ENCODE measurements around the gene NPAS2. TPM values are rescaled to one million over a fixed set of nuclear protein-coding genes. Genes with fewer than 3 reads are reported as not detected.
A peak's percentile ranks its signal among the peaks of the same experiment; 100 is the strongest.

The NPAS2 gene
- total RNA-seq, 1 donor from 2014 or later: 38.0 TPM

DNA sequence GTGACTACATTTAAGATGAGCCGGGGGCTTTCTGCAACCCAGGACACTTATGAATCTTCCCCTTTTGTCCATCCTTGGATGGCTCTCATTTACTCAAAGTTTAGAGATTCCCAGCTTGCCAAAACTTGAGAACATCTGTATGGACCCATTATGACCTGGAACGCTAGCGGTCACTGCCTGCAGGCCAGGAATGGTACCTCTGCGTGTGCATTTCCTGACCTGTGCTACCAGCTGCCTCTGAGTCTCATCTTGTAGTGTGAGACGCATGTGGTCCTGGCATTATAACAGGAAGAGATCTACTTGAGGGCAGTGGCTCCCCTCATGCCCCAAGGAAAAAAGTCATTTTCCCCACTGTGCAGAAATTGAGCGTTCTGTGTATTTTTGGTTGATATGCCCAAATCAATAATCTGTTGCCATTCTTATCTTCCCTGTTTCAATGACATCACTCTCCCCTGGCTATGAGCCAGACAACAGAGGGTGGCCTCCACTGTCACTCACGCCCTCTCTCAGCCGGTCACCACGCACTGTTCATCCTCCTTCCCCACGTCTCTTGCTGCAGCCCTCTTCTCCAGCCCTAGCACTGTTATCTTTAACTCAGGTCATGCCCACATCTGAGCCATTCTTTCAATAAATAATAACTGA lies 28.5 kb upstream of the NPAS2 start:
- ATAC-seq (ENCODE audit: poor library complexity): no peak
- intact Hi-C loops (cut with DNase I): no loop called here
- DNase-seq: no peak

DNA sequence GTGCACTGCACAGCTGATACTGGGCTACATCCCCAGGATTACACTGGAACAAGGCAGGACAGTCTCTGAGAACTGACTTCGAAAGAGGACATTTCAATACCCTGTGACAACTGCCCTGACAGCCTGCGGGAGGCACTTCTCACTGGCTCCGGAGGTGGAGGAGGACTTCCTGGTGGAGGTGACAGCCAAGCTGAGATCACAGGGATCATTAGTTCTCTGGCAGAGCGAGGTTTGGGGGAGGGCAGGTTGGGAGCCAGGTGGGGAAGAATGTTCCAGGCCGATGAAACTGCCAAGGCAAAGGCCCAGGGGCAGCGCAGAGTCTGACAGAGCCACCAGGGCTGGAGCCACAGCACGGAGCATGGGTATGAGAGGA lies 28.0 kb upstream of the NPAS2 start:
- intact Hi-C loops (cut with DNase I): no loop called here
- no peak for ATAC-seq (ENCODE audit: poor library complexity)
- no peak for DNase-seq

DNA sequence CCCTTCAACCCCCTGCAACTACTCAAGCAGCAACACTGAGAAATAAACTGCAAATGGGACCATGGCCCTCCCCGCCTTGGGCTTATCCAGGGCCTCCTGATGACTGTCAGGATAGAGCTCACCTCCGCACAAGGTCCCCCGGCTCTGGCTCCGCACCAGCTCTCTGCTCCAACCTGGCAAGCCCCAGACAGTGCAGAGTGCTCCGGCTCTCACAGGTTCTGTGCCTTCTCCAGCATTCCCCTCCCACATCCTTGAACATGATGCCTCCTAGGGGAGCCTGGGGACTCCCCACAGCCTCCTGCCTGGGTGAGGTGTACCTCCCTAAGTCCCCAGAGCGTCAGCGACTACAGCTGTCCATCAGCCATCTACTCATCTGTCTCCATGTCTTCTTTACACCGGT lies 26.7 kb upstream of the NPAS2 start:
- DNase-seq (no peak), ATAC-seq (ENCODE audit: poor library complexity) (no peak)
- intact Hi-C loops (cut with DNase I): no loop called here

DNA sequence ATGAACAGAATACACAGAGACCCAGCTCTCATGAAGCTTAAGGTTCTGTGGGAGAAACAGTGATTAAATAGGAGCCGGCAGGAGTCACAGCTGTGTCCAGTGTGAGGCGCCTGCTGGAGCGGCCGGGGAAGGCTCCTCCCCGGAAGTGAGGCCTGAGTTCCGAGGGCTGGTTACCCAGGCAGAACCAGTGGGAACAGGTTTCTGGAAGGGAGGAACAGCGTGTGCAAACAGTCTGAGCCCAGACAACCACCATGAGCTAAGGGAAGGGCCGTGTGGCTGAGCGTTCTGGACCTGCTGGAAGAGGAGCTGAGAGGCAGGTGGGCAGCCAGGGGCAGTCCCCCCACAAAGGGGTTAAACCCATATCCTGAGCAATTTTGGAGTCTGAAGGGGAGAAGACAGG lies 26.0 kb upstream of the NPAS2 start:
- intact Hi-C loops (cut with DNase I): no loop called here
- DNase-seq (no peak), ATAC-seq (ENCODE audit: poor library complexity) (no peak)

DNA sequence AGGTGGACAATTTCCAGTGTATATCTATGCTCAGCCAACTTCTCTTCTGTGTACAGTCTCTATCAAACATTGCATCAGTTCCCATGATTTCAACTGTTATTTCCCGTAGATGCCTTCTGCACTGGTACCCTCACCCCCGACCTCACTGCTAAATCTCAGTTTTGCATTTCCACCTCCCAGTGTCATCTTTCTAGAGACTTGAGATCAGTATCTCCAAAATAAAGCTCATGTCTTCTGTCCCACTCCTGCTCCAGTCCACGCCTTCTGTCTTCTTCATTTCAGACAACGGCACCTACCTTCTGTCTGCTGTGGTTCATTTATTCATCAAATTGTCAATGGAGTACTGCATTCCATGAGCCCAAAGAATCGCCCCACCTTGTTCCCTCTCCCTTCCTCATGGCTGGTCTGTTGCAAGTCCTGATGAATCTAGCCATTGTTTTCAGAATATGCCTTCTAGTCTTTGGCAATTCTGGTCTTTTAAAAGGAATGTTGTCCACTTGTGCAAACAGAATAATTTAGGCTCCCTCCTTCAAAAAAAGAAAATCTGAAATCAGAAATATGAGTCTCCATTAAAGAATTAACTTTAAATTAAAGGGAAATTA lies 23.3 kb upstream of the NPAS2 start:
- DNase-seq (no peak), ATAC-seq (ENCODE audit: poor library complexity) (no peak)
- intact Hi-C loops (cut with DNase I): no loop called here

DNA sequence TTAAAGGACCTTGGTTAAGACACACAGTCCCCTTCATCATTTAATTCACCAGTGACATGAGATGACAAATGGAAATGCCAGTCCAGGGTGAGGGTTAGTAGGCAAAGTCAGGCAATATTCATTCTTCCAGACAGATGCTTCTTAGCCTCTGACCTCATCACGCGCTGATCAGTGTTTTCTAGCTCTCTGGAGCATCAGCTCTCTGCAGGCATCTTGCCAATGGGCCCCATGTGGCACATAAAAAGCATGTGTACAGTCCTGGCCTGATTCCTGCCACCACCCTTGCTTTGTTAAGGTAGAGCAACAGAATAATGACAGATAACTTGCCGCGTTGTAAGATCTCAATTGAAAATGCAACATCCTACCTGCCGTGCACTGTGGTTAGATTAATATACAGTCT lies 20.3 kb upstream of the NPAS2 start:
- ATAC-seq (ENCODE audit: poor library complexity): no peak
- intact Hi-C loops (cut with DNase I): no loop called here

DNA sequence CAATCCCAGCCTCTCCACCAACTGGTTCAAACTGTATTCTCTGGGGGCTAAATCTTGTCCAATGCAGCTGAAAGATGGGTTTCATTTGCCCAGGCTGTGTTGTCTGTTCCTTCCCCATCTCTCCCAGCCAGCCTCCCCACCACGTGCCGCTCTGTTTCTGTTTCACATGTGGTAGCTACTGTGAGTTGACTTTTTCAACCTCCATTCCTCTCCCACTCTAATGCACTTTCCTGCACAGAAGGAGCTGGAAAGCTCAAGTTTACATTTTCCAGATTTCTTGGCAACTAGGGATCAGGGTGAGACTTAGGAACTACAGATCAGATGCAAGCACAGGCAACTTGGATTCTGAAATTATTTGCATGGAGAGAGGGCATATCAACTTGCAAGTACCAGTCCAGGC lies 19.0 kb upstream of the NPAS2 start:
- intact Hi-C loops (cut with DNase I): no loop called here
- no peak for ATAC-seq (ENCODE audit: poor library complexity)
- DNase-seq: no peak

More for the DNA sequence above, 20.3 kb upstream of the NPAS2 start:
- DNase-seq: no peak

DNA sequence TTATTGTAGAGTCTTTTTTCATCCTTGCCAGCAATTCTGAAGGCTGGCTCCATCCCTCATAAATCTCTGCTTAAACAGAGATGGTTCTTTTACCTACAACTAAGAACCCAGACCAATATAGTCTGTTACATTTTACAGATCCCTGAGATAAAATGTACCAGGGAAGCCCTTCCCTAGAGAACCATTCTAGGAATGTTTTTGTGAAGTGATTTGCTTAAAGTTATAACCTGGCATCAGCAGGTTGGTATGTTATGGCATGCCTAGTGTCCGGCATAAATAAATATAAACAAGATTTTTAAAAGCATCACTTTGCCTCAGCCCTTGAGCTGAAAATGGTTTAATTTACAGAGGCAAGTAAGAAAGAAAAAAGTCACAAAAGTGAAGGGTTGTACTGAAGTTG lies 18.5 kb upstream of the NPAS2 start:
- DNase-seq: no peak
- ATAC-seq (ENCODE audit: poor library complexity): no peak
- intact Hi-C loops (cut with DNase I): no loop called here

DNA sequence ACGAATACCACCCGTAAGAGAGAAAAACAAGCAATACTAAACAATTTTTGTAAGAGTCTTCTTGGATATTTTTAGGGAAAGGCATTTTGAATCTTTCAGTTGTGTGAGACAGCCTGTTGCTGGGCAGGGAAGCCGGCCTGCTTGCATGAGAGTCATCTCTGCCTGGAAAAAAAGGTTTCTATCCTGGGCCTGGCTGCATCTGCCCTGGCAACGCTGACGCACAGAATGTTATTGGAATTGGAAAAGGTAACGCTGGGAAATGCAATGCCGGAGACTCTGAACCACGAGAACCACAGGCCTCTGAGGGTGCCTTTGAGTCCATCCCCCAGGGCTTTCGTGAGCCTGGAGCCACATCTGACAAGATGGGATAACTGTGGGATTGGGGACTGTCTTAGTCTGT lies 17.9 kb upstream of the NPAS2 start:
- DNase-seq (no peak), ATAC-seq (ENCODE audit: poor library complexity) (no peak)
- intact Hi-C loops (cut with DNase I): no loop called here

DNA sequence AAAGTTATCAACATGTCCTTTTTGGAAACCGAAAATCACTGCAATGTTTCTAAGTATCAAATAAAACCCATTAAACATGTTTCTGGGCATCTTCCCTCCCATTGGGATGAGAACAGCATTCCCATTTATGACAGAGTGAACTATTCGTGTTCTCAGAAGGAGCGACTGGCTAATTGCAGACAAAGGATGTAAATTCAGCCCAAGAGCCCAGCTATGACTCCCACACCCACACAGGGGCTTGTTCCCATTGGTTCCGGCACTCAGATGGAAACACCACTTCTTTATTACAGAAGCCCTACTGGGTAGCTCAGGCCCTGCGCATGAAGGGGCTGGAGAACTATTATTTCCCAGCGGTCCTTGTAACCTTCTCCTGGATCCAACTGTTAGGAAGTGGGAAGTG lies 16.6 kb upstream of the NPAS2 start:
- ATAC-seq (ENCODE audit: poor library complexity) (no peak), DNase-seq (no peak)
- intact Hi-C loops (cut with DNase I): no loop called here

DNA sequence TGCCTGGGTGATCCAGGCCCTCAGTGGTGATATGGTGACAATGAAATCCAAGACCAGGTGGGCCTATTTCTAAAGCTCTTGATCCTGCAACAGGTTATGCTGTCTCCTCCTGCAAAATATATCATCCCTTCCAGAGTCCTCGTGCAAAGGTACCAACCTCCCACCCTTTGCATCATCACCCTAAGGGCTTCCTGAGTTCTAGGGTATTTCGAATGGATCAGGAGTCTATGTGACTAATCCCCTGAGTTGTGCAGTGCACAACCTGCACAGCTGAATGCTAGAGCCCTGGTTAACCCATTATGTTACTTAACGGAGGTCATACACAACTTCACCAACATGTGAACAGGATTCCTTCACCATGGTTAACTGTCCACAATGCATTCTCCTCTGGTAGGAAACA lies 13.4 kb upstream of the NPAS2 start:
- intact Hi-C loops (cut with DNase I): no loop called here
- no peak for ATAC-seq (ENCODE audit: poor library complexity)

DNA sequence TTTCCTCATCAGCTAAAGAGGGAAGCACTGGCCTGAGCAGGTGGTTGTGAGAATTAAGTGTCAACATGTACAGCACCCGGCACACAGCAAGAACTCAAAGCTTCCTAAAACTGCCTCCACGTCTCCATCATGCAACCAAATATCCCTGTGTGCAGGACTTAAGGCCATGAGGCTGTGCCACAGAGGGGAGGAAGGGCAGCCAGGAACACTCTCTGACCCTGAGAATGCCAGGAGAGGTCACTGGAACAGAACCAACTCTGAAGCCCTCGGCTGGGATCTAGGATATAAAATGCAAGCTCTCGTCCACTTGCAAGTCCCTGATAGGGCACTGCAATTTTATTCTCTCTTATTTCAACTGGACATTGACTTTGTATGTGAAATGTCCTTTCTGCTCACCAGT lies 12.2 kb upstream of the NPAS2 start:
- no peak for DNase-seq
- intact Hi-C loops (cut with DNase I): no loop called here
- peak; percentile 60 for ATAC-seq (ENCODE audit: poor library complexity)

More for the DNA sequence above, 13.4 kb upstream of the NPAS2 start:
- no peak for DNase-seq

DNA sequence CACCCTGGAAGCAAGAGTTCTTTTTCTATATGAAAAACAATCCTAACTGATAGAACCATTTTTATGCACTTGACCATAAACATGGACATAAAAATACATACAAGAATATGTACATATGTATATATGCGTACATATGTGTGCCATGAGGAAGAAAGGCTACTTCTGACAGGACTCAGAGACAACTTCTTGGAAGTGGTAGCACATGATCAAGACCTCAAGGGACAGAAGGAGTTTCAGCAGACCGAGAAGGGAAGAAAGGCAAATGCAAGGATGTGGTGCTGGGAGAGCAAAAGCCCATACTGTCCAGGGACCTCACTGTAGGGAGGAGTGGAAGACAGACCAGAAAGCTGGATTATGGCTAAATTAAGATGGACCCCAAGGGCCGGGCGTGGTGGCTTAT lies 11.4 kb upstream of the NPAS2 start:
- ATAC-seq (ENCODE audit: poor library complexity) (no peak), DNase-seq (no peak)
- intact Hi-C loops (cut with DNase I): no loop called here

DNA sequence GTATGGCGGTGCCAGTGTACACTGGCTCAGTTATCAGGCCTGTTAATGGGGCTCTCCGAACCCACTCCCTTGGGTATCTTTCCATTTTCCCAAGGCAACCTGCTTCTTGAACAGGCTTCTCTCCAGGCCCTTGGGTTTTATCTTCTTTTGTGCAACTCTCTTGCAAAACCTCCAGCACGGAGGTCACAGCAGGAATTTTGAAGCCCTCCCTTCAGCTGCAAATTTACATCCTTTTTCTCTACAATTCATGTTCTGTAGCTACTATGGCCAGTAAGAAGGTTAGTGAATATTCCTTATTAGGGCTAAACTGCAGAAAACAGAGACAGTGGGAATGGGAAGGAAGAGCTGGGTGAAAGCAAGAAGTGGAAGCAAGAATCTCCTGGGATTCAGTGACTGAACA lies 10.4 kb upstream of the NPAS2 start:
- DNase-seq (no peak), ATAC-seq (ENCODE audit: poor library complexity) (no peak)
- intact Hi-C loops (cut with DNase I): no loop called here

DNA sequence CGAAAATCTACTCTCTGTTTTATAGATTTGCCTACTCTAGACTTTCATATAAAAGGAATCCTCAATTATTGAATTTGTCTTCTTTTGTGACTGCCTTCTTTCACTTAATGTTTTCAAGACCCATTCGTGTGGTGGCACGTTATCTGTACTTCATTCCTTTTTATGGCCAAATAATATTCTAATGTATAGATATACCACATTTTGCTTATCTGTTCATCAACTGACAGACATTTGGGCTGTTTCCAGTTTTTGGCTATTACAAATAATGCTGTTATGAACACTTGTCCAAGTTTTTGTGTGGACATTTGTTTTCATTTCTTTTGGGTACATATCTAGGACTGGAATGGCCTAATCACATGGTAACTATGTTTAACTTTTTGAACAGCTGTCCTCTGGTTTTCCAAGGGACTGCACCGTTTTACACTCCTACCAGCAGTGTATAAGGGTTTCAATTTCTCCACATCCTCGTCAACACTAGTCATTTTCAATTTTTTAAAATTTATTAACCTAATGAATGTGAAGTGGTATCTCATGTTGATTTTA lies 9.3 kb upstream of the NPAS2 start:
- no peak for ATAC-seq (ENCODE audit: poor library complexity)
- no peak for DNase-seq
- intact Hi-C loops (cut with DNase I): no loop called here

DNA sequence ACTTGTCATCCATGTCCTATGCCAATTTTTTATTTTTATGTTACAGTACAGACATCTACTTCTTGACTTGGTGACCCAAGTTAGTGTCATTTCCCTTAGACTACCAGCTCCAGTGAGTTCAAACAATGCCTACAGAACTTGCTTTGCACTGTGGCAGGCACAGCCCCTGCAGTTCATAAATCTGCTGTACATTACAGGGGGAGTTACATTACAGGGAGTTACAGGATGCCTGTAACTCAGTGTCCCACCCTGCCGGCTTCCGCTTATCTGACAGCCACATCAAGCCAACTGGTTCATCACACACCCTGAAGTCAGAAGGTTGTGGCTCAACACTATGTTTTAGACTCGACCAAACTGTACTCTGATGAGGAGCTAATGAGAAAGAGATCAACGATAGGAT lies 7.8 kb upstream of the NPAS2 start:
- ATAC-seq (ENCODE audit: poor library complexity): no peak
- intact Hi-C loops (cut with DNase I): no loop called here
- no peak for DNase-seq

DNA sequence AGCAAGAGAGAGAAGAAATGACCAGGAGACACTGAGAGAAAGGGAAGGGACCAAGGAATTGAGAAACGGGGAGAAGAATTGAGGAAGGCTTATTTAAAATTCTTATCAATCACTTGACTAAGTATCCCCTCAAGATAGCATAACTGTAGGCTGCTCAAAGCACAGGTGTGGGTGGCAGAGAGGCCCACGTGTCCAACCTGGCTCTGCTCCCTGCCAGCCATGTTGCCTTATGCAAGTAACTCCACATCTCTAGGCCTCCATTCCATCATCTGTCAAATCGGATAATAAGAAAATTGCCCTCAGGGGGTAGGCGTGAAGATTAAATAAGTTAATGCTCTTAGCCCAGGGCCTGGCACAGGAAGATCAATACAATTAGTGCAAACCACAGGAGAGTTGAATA lies 7.4 kb upstream of the NPAS2 start:
- ATAC-seq (ENCODE audit: poor library complexity): no peak
- no peak for DNase-seq
- intact Hi-C loops (cut with DNase I): no loop called here

DNA sequence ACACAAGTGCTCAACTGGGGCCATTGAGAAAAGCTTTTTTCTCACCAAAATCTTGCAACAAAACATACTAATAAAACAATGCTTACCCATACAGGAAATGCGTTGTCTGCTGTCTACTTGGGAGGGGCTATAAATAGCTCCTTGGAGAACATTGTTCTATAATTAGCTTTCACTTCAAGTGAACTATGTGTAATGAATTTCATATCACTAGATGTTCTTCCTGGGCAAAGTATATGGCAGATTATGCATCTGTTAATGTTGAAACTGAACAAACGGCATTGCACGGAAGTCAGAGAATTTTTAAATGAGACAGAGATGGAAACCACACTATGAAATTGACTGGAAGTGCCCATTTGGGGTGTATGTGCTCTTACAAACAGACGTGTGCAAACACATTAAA lies 6.4 kb upstream of the NPAS2 start:
- ATAC-seq (ENCODE audit: poor library complexity): peak; percentile 83
- intact Hi-C loops (cut with DNase I): no loop called here
- DNase-seq: no peak

DNA sequence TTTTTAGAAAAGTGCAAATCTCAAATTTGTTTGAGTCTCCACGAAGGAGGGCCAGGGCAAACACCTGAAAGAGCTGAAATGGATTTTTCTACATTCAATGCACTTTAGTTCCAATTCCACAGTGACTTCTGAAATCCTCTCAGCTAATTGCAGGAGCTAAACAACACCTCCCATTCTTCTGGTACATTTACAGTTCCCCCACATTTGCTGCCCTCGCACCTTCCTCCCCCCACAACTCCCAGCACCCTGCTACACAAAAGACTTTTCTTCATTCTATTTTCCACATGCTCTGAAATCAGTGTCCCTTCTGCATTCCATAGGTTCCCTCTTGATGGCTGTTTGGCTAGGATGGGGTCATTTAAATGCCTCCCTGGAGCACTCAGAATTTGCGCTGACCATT lies 5.9 kb upstream of the NPAS2 start:
- intact Hi-C loops (cut with DNase I): no loop called here
- no peak for DNase-seq

DNA sequence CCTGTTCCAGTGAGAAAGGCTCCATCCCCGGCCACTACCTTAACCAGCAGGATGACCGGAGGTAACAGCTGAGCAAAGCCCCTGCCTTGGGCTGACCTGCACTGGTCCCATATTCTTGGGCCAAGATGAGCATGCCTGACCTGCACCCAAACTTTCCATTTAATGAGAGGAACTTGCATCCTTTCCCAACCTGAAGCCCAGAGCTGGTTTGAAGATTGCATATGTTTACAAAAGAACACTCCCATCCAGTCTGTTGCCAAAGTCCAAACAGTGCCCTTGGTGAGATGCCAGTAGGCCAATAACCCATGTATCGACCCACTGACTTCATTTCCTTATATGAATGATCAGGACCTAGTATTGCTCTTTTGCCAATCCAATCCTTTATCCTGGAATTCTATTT lies 5.5 kb upstream of the NPAS2 start:
- no peak for DNase-seq
- no peak for ATAC-seq (ENCODE audit: poor library complexity)
- intact Hi-C loops (cut with DNase I): no loop called here

More for the DNA sequence above, 5.9 kb upstream of the NPAS2 start:
- no peak for ATAC-seq (ENCODE audit: poor library complexity)

Data from Right ventricle myocardium superior (tissue), 1 donor.